Measurements from ENCODE around the gene NCOA5.

DNA sequence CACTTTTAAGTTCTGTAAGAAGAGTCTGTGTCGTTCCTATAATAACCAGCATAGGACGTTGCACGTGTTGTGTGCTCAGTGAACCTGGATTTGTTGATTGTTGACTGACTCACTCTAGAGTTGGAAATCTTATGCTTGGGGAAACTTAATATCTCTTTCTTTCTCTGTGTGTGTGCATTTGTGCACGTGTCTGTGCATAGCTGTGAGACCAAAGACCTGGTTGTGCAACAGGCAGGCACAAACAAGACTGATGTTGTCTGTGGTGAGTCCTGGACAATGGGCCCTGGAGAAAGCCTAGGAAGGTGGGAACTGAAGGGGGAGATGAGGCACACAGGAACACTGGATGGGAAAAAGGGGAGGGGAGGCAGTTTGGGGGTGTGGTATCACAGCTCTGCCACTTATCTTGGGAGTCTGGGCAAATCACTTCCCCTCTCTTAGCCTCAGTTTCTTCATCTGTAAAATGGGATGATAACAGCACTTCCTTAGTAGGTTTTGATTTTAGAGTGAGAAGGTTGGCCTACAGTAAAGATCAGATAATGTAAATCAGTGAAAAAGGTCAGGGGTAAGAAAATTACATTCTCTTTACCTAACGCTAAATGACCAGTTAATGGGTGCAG, 36.8 kb upstream of the NCOA5 start:
- TF ChIP-seq, protein P1, sequence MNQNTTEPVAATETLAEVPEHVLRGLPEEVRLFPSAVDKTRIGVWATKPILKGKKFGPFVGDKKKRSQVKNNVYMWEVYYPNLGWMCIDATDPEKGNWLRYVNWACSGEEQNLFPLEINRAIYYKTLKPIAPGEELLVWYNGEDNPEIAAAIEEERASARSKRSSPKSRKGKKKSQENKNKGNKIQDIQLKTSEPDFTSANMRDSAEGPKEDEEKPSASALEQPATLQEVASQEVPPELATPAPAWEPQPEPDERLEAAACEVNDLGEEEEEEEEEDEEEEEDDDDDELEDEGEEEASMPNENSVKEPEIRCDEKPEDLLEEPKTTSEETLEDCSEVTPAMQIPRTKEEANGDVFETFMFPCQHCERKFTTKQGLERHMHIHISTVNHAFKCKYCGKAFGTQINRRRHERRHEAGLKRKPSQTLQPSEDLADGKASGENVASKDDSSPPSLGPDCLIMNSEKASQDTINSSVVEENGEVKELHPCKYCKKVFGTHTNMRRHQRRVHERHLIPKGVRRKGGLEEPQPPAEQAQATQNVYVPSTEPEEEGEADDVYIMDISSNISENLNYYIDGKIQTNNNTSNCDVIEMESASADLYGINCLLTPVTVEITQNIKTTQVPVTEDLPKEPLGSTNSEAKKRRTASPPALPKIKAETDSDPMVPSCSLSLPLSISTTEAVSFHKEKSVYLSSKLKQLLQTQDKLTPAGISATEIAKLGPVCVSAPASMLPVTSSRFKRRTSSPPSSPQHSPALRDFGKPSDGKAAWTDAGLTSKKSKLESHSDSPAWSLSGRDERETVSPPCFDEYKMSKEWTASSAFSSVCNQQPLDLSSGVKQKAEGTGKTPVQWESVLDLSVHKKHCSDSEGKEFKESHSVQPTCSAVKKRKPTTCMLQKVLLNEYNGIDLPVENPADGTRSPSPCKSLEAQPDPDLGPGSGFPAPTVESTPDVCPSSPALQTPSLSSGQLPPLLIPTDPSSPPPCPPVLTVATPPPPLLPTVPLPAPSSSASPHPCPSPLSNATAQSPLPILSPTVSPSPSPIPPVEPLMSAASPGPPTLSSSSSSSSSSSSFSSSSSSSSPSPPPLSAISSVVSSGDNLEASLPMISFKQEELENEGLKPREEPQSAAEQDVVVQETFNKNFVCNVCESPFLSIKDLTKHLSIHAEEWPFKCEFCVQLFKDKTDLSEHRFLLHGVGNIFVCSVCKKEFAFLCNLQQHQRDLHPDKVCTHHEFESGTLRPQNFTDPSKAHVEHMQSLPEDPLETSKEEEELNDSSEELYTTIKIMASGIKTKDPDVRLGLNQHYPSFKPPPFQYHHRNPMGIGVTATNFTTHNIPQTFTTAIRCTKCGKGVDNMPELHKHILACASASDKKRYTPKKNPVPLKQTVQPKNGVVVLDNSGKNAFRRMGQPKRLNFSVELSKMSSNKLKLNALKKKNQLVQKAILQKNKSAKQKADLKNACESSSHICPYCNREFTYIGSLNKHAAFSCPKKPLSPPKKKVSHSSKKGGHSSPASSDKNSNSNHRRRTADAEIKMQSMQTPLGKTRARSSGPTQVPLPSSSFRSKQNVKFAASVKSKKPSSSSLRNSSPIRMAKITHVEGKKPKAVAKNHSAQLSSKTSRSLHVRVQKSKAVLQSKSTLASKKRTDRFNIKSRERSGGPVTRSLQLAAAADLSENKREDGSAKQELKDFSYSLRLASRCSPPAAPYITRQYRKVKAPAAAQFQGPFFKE (tag by site-specific recombination; IDR thresholded peaks at IDR 0.05; ENCODE audit: borderline replicate concordance): no peak
- TF ChIP-seq, protein P2, sequence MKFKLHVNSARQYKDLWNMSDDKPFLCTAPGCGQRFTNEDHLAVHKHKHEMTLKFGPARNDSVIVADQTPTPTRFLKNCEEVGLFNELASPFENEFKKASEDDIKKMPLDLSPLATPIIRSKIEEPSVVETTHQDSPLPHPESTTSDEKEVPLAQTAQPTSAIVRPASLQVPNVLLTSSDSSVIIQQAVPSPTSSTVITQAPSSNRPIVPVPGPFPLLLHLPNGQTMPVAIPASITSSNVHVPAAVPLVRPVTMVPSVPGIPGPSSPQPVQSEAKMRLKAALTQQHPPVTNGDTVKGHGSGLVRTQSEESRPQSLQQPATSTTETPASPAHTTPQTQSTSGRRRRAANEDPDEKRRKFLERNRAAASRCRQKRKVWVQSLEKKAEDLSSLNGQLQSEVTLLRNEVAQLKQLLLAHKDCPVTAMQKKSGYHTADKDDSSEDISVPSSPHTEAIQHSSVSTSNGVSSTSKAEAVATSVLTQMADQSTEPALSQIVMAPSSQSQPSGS (tag by site-specific recombination; IDR thresholded peaks at IDR 0.05; ENCODE audit: low read depth): no peak
- TF ChIP-seq, protein P3, sequence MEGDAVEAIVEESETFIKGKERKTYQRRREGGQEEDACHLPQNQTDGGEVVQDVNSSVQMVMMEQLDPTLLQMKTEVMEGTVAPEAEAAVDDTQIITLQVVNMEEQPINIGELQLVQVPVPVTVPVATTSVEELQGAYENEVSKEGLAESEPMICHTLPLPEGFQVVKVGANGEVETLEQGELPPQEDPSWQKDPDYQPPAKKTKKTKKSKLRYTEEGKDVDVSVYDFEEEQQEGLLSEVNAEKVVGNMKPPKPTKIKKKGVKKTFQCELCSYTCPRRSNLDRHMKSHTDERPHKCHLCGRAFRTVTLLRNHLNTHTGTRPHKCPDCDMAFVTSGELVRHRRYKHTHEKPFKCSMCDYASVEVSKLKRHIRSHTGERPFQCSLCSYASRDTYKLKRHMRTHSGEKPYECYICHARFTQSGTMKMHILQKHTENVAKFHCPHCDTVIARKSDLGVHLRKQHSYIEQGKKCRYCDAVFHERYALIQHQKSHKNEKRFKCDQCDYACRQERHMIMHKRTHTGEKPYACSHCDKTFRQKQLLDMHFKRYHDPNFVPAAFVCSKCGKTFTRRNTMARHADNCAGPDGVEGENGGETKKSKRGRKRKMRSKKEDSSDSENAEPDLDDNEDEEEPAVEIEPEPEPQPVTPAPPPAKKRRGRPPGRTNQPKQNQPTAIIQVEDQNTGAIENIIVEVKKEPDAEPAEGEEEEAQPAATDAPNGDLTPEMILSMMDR (tag by site-specific recombination; IDR thresholded peaks at IDR 0.05): no peak
- TF ChIP-seq ZNF274 (IDR thresholded peaks at IDR 0.05; ENCODE audit: low read length) (no peak), ZNF274 (tag by site-specific recombination; IDR thresholded peaks at IDR 0.05; ENCODE audit: borderline replicate concordance) (no peak), ZBTB21 (tag by site-specific recombination; IDR thresholded peaks at IDR 0.05) (no peak), ZNF433 (tag by site-specific recombination; IDR thresholded peaks at IDR 0.05; ENCODE audit: low read depth) (no peak), ZNF169 (tag by site-specific recombination; IDR thresholded peaks at IDR 0.05) (no peak), ZFP41 (tag by site-specific recombination; IDR thresholded peaks at IDR 0.05; ENCODE audit: borderline replicate concordance) (no peak), ZNF292 (tag by site-specific recombination; IDR thresholded peaks at IDR 0.05; ENCODE audit: borderline replicate concordance, low read depth) (no peak), ZNF23 (tag by site-specific recombination; IDR thresholded peaks at IDR 0.05; ENCODE audit: borderline replicate concordance) (no peak), ZNF660 (tag by site-specific recombination; IDR thresholded peaks at IDR 0.05) (no peak)
- TF ChIP-seq, protein P4, sequence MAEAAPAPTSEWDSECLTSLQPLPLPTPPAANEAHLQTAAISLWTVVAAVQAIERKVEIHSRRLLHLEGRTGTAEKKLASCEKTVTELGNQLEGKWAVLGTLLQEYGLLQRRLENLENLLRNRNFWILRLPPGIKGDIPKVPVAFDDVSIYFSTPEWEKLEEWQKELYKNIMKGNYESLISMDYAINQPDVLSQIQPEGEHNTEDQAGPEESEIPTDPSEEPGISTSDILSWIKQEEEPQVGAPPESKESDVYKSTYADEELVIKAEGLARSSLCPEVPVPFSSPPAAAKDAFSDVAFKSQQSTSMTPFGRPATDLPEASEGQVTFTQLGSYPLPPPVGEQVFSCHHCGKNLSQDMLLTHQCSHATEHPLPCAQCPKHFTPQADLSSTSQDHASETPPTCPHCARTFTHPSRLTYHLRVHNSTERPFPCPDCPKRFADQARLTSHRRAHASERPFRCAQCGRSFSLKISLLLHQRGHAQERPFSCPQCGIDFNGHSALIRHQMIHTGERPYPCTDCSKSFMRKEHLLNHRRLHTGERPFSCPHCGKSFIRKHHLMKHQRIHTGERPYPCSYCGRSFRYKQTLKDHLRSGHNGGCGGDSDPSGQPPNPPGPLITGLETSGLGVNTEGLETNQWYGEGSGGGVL (tag by site-specific recombination; IDR thresholded peaks at IDR 0.05): no peak

All from HEK293 (cell line).